GM15510 (cell line): ENCODE measurements around the gene DRAXIN.
A peak's percentile ranks its signal among the peaks of the same experiment; 100 is the strongest.

Experiments
- POLR2A ChIP-seq: IDR thresholded peaks from 3 replicates; pipeline ENCODE4 v1.6.1; 2011; ENCODE audit warnings: borderline replicate concordance; ENCODE audit not compliant: insufficient read length; ENCODE audit errors: extremely low read depth

Gene DRAXIN

GRCh38 chr1:11731691-11732283 is 40.3 kb downstream of the DRAXIN start:
- TF ChIP-seq POLR2A: no peak

DNA sequence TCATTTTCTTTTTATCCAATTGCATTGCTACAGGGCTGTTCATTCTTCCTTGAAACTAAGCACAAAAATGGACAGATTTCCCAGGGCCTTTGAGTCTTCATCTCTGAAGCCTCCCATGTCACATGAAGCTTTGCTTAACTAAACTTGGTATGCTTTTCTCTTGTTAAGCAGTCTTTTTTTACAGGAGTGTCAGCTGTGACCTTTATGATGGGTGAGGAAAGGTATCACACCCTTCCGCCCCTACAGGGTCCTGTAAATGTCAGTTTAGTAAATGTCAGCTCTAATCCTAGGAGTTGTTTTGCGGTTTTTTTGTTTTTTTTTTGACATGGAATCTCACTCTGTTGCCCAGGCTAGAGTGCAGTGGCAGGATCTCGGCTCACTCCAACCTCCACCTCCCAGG is 41.8 kb downstream of the DRAXIN start:
- TF ChIP-seq POLR2A: no peak

DNA sequence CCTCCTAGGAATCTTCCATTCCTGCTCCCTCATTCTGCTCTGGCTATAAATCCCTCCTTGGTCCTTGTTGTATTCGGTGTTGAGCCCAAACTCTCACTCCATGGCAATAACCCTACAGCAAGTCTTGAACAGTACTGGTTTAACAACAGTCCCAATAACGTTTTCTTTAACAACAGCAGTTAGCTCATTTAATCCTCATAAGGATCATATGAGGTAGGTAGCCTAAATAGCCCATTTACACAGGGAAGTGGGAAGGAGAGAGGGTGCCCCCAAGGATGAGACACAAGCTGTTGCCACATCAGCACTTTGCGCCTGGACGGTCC is 44.0 kb downstream of the DRAXIN start:
- no peak for TF ChIP-seq POLR2A

DNA sequence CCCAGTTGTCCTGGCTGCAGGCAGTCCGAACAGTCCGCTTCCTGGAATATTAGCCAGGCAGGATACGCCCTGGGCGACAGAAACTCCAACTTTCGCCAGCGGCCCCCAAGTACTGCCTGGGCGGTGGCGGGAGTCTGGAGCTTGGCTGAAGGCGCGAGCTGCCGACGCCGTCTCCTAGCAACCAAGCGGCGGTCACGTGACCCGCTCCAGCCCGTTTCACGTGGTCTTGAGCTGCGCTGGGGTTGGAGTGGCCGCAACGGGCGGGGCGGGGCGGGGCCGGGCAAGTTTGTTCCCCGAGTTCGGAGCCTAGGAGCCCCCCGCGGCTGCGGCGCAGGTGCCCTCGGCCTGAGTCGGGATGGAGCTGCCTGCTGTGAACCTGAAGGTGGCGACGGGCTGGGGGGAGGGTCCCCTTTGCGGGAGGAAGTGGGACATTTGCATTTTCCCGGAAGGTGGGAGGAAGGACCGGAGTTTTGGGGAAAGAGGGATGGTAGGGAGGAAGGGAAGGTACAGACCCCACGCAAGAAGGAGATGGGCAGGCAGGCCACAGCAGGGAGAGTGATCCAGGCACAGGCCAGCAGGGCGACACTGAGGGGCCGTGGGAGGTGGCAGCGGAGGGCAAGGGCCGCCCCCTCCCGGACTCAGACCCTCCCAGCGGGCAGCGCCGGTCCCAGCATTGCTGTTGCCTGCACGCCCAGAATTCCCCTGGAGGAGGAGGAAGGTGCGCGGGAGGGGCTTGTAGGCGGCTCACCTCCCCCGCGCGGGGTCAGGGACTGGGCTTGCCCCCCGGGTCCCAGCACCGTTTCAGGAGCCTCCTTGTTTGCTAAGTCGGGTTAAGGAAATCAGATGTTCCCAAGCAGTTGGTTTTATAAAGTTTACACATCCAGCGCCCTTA is 44.6 kb downstream of the DRAXIN start, which contains the start of gene AGTRAP:
Gene AGTRAP, plus strand, starts transcription at position 283 of the 892 bp plus-strand sequence. Its CDS starts 73 bp downstream, at position 356.
- peak; percentile 51 for TF ChIP-seq POLR2A

DNA sequence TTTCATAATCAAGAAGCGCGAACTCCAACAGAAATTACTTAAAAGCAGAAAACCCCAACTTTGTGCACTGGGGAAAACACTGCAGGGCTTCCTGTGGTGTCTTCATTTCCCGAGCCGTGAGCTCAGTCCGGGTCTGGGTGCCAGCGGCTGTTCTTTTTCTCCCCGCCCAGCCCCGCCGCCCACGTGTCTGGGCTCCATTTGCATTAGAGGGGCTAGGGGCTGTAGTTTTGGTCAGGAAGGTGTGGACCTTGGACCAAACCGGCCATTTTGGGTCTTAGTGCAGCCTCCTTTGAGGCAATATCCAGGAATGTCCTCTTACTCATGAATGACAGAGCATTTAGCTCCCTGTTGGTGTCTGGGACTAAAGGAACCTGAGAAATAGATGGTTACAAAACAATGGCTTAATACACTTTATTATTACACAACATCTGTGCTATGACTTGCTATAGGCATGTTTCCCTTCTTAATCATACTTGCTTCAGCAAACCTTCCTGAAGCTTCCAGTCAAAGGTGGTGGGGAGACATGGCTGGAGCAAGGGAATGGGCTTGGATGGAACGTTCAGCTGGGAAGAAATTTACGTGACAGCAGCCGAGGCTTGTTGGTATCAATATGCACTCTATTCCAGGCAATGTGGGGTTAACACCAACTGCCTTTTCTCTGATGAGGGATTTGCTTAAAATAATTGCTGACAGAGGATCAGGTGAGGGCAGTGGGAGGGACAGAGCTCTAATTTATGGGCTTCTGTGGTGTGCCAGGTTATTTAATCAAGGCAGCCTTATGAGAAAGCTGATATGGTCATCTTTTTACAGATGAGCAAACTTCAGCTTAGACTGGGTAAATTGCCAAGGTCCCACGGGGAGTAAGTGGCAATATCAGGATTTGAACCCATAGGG is 45.5 kb downstream of the DRAXIN start:
- no peak for TF ChIP-seq POLR2A

DNA sequence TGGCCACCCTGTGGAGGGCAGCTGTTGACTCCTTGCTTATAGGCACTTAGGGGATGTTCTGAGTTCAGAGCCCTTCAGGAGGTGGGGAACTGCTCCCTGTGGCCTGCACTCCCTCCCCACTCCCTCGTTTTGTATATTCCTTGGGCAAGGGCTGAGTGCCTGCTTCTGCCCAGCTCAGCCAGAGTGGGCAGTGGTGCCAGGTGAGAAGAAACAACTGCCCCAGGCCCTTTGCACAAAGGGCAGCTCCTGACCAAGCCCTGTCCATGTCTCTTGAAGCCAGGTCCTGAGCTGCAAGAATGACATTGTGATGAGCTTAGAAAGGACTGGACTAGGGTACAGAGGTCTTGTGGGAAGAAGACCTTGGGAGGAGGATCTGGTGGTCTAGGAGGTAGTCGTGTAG is 46.6 kb downstream of the DRAXIN start:
- TF ChIP-seq POLR2A: no peak

DNA sequence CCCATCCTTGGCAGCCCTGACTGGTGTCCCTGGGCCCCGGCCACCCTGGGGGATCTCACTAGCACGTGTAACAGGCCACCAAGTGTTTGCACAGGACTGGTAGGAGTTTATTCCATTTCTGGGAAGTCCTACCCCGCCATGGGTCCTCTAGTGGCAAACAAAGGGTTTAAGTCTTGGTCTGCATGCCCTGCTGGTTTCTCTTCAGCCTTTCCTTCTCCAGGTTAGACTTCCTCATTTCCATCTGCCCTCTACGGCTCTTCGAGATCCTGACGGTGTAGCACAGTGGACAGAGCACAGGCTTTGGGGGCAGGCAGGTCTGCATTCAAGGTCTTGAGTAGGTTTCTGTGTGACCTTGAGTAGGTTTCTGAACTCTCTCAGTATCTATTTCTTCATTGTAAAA is 47.3 kb downstream of the DRAXIN start:
- TF ChIP-seq POLR2A: no peak

GRCh38 chr1:11740258-11741192 is 49.0 kb downstream of the DRAXIN start:
- TF ChIP-seq POLR2A: no peak

GRCh38 chr1:11741482-11741881 is 50.0 kb downstream of the DRAXIN start:
- TF ChIP-seq POLR2A: no peak

DNA sequence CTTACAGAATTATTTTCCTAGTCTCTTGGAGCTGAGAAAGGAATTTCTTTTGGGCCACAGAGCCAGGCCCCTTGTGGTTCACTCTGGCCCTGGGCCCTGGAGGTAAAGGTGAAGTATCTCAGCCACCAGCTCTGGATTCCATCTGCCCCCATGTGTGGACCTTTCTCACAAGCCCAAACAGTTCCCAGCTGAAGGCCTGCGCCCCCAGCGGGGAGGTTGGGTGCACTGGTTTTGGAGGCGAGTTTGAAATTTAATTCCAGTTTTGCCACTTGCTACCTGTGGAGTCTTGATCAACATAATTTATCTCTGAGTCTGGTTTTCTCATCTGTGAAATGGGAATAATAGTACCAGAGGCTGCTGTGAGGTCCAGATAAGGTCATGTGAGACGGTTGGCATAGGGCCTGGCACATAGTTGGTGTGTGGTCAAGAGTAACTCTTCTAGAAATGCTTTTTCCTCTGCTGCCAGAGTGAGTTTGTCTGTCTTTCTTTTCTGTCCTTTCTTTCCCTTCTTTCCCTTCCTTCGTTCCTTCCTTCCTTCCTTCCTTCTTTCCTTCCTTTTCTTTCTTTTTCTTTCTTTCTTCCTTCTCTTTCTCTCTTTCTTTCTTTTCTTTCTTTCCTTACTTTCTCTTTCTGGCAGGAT is 50.5 kb downstream of the DRAXIN start:
- TF ChIP-seq POLR2A: no peak

GRCh38 chr1:11744287-11744686 is 52.8 kb downstream of the DRAXIN start:
- TF ChIP-seq POLR2A: no peak

DNA sequence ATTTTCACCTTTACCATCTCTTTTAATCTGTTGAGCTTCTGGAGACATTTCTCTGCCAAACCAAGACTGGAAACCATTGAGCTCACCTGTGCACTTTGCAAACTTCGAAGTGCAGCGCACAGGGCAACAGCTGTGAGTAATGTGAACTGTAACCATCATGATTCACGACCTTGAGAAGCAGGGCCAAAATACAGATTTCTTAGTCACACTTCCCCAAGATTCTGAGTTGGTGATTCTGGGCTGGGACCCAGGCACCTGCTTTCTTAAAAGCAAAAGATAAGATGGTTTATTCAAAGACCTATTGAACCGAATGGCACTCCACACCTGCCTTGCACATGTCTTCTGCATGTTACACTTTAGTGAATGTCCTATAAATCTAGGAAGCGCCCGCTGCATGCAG is 54.6 kb downstream of the DRAXIN start:
- no peak for TF ChIP-seq POLR2A

DNA sequence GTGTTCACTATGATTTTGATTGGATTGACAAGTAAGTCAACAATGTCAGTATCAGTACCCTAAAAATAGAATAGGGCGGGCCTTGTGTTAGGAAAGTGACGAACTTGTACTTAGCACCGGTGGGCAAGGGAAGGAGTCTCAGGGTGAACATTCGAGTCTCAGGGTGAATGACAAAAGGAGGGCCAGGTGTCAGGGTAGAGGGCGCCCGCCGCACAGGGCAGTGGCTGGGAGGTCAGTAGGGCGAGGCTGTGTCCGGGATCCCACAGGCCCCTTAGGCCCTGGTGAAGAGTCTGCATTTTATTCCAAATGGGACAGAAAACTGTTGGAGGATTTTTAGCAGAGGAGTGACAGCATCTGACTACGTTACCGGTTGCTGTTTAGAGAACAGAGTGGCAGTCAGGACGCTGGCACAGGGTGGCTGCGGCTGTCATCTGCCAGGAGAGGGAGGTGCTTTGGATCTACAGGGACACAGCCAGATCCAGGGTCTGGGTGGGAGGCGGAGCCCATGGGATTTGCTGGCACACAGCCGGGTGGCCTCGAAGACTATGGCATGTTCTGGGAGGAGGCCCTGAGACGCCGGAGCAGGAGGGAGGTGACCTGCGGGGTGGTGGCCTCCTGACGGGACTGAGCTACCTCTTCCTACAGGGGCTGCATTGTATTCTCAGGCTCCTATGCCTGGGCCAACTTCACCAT is 55.4 kb downstream of the DRAXIN start:
- TF ChIP-seq POLR2A: no peak

- TF ChIP-seq POLR2A: no peak
Observed at GRCh38 chr1:11748294-11749202, 57.0 kb downstream of the DRAXIN start.
